Measurements from ENCODE around the gene GFPT2.

The GFPT2 gene

DNA sequence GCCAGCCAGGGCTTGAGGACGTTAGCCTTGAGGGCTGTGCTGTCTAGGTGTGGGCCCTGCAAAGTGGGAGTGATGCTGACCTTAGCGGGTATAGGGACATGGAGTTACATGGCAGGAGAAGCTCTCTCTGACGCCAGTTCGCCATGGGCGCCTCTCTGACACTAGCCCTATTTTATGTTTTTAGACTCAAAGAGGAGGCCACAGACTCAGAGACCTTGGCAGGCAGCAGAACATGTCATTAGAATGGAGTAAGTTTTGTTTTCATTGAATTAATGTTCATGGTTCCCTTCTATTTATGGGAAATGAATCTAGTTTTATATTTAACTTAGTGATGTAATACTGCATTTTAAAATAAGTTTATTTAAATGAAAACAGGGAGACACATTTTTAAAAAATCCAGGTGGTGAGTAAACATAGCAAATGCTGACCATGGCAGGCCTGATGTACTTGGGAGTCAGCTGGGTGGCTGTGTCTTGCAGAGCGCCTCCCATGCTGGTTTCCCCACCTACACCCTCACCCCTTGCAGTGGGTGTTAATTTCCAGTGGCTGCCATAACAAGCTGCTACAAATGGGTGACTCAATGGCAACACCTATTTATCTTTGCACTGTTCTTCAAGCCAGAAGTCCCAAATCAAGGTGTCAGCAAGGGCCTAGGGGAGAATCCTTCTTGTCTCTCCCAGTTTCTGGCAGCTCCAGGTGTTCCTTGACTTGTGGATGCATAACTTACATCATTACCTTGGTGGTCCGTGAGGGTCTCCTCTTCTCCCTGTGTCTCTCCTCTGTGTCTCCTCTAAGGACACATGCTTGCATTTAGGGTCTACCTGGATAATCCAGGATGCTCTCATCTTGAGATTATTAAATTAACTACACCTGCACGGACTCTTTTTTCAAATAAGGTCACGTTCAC, 25.6 kb upstream of the GFPT2 start:
- DNase-seq = no peak

DNA sequence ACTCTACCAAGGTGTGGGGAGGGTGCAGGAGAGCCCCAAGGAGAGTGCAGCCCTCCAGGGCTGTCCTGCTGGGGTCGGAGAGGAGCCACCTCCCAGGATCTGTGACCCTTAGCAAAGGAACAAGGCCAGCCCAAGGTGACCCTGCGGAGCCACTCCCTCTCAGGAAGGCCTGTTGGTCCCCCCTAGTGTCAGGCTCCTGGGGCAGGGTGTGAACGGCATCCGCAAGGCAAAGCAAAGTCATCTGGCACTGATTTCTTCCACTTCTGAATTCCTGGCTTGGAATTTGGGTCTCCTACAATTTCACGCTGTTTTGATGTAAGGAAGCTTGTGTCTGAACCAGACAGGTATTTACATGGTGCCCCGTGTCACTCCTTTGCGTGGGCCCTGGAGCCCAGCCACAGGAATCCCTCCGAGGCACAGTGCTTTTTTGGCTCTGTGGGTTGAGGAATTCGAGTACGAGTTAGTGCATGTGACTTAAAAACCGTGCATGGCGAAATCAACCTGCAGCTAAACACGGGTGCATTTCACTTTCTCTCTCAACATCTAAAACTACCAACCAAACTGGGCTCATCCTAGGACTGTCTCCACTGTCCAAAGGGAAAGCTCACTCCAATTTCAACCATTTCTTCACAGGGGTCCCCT, 24.5 kb upstream of the GFPT2 start:
- DNase-seq = no peak

DNA sequence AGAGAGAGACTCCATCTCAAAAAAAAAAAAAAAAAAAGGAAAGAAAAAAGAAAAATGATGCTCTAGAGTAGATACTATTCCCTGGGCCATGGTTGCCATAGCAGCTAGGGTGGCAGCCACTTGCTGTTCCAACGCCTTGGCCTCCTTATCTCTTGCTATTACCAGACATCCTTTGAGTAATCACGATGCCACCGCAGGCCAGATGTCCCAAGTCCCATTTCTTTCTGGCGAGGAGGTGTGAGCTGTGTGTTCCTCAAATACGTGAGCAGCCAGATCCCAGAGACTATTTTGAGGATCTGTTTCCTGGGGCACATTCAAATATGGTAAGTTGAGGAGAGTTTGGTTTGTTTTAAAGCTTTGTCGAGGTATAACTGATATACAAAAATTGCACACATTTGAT, 23.4 kb upstream of the GFPT2 start:
- DNase-seq = no peak

DNA sequence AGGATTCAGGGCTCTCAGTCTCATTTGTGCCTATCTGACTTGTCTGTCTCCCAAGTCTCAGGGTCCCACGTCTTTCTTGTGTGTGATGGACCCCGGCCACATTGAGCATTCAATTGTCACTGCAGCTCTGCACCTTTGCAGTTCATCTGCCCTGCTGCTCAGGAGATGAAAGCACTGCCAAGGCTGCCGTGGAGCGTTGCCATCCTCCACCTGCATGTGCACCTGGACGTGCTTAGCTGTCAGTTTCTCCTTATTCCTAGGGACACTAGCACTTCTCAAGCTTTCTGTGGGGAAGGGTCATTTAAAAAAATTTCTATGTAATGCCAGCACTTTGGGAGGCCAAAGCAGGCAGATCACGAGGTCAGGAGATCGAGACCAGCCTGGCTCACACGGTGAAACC, 22.8 kb upstream of the GFPT2 start:
- DNase-seq = no peak

DNA sequence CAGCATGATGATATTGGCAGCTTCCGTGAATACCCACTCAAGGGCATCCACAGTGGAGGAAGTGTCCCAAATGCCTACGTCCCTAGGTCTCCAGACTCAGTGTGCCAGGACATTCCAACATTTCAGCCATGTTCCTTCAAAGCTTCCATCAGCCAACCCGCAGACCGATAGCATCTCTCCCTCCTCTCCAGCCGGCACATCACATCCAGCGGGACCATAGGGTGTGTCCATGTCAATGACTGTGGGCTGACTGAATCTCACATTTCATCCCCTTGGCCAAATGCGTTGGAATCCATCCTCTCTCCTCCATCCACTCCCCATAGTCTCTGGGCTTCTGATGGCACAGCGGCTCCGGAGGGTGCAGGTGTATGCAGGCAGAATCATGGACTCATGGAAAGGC, 22.2 kb upstream of the GFPT2 start:
- DNase-seq = no peak

DNA sequence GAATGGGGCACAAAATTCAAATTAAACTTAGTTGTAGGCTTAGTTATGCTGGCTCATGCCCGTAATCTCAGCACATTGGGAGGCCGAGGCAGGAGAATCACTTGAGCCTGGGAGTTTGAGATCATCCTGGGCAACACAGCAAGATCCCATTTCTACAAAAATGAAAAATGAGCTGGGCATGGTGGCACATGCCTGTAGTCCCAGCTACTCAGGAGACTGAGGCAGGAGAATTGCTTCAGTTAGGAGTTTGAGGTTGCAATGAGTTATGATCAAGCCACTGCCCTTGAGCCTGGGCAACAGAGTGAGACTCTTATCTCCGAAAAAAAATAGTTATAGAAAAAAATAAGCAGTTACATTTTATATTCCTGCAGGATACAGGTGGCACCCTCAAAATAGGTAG, 20.7 kb upstream of the GFPT2 start:
- no peak for DNase-seq

DNA sequence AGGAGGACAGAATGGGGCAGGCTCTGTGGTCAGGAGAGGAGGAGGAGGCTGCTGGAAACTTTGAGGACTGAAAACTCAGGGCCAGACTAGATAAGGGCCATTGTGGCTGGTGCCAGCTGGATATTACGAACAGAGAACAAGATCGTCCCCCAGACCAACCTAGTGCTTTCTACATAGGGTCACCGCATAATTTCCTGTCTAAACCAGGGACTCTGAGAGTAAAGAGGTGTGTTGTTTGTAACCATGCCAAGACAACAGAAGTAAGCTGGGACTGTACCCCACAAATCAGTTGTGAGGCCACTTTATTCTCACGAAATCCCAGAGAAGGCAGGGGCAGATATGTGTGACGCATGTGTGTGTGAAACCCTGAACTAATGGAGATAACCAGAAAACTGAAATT, 20.3 kb upstream of the GFPT2 start:
- peak; percentile 9 for DNase-seq

DNA sequence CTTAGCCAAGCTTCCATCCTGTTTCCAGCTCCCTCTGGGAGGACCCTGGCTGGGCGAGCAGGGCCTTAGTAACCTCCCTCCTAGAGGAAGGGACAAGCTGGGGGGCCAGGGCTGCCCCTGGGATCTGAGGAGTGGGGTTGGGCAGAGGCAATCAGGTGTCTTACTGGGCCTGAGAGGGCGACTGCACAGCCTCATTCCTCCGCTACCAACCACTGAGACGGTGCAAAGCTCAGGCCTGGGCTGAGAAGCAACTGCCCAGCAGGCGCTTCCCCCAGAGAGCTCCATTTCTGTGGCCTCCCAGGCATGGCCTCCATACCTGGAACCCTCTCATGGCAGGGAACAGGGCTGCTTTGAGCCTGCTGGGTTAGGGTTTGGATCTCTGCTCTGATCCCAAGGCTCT, 18.8 kb upstream of the GFPT2 start:
- DNase-seq = no peak

DNA sequence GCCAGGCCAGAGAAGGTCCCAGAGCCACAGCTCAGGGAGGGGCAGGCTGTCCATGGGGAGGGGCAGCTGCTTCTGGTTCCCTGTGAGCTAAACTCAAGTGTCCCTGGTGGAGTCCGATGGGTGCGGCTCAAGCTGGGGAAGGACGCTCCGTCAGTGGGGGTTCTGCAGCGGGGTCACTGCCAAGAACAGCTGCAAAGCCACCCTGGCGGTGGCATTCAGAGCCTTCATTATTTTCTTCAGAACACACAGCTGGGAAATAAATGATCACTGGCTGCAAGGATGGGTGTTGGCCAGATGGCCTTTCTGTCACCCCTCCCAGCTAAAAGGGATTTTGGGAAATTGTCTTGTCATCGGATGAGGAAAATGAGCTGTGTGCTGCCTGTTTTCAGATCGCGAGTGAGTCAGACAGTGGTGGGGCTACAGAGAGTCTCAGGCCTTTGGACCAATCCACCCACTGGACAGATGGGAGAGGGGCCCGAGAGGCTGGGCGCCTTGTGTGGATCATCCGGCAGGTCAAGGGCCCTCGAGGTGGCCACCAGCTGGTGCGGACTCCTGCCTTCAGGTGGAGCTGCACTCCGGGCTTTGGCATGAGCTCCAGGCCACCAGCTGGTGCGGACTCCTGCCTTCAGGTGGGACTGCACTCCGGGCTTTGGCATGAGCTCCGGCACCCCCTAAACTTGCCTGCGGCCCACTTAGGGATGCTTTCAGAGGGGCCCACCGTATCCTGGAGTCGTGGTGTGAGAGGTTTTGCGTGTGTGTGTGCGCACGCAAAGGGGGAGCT, 17.9 kb upstream of the GFPT2 start:
- DNase-seq = no peak

DNA sequence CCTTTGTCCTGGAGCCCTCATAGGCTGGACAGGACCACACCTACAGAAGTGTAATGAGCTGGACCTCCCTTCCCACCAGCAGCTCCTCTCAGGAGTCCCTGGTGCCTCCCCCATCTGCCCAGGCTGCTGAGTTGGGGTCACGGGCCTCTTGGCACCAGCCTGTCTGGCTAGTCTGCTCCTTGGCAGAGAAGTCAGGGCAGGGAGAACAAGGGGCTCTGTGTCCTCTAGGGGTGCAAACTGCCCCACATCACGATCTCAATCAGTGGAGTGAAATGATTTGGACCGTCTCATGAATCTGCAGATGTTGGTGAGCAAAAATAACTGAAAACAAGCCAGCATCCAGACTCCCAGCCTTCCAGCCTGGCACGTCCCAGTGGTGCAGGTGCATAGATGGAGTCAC, 14.9 kb upstream of the GFPT2 start:
- no peak for DNase-seq

DNA sequence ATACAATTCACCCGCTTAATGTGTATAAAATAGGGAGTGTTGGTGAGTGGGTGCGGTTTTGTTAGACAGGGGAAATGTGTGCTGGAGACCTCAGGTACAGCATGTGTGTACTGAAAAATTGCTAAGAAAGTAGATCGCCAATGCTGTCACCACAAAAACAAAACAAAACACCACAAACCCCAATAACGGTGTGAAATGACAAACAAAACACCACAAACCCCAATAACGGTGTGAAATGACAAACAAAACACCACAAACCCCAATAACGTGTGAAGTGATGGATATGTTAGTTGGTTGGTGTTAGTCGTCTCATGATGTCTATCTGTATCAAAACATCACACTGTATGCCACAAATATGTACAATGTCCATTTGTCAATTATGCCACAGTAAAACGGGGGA, 14.2 kb upstream of the GFPT2 start:
- peak; percentile 57 for DNase-seq

DNA sequence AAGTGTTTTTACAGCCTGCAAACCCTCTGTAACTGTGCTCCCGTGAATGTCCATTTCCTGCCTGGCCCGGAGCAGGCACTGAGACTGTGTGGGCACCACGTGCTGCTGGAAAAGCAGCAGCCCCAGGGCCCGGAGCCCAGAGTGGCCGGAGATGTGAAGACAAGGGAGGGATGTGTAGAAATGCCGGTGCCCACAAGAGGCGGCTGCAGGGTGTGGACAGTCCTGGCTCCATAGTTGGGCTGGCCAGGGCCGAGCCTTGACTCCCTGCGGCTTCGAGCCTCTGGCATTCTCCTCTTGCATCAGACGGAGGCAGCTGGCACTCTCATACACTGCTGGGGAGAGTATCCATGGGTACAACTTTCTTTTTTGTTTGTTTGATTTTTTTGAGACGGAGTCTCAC, 13.2 kb upstream of the GFPT2 start:
- DNase-seq = no peak

DNA sequence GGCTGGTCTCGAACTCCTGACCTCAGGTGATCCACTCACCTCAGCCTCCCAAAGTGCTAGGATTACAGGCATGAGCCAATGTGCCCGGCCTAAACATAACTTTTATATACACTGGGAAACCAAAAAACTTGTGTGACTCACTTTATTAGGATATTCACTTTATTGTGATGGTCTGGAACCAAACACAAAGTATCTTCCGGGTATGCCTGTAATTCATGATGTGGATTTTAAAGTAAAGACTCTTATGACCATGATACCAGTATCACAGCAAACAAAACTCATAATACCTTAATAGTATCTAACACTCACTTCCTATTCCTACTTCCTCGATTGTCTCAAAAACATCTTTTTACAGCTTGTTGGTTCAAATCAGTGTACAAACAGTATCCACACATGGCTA, 12.7 kb upstream of the GFPT2 start:
- DNase-seq = no peak

DNA sequence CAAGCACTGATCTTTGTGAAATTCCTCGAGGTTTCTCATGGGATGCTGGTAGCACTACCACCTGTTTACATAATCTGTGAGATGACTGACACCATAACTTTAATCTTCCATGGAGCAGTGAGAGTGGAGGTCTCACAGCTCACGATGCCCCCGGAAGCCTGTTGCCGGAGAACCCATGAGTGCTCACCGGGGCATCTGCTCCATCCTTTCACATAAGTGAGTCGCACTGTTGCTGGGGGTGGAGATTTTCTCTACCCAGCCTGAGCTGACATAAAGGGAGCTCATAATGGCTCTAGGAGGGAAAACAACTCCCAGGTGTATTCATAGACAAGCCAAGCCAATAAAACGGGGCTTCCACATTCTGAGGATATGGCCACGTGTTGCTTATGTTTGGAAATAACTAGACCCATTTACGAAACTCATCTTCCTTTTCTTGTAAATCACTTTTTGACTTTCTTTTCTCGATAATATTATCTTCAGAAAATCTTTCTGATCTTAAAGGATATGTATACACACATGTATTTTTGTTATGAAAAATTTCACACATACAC, 11.2 kb upstream of the GFPT2 start:
- no peak for DNase-seq

DNA sequence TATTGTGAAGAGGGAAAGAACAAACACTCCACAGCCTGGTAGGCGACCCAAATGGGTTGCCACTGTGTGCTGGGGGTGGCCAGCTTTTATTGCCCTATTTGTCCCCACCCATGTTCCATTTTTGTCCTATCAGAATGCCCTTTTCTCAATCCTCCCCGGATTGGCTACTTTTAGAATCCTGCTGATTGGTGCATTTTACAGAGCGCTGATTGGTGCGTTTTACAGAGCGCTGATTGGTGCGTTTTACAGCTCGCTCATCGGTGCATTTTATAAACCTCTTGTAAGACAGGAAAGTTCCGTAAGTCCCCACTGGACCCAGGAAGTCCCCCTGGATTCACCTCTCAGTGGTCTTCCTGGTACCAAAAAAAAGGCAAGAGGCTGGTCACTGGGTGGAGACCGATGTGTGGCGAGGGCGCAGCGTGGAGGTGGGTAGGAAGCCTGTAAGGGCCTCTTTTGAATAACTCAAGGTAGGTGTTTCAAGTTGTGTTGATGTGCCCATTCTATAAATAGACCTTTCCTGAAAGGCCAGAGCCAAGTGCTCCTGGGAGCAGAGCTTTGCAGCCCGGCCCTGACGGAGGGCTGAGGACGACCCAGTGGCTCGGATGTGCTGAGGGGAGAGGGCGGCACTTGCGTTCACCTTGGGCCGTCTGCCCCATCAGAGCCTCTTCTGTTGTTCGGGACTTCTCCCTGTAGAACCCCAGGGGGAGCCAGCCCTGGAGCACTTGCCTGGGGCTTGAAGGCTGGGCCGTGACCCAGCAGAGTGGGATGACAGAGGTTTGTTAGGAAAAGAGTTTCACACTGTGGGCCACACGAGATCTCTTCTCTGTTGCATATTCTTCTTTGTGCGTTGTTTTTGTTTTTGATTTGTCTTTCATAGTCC, 7.2 kb upstream of the GFPT2 start:
- DNase-seq = no peak

DNA sequence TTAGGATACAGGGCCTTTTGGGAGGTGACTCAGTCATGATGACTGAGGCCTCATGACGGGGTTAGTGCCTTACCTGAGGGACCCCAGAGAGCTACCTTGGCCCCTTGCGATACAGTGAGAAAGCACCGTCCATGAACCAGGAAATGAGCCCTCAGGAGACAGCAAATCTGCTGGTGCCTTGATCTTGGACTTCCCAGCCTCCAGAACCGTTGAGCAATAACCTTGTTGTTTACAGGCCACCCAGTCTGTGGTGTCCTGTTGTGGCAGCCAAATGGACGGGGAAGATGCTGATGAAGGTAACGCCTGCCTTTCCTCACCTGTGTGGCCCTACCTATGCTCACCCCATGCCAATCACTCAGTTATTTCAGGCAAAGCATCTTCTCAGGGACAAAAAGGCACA, 5.6 kb upstream of the GFPT2 start:
- DNase-seq = no peak

DNA sequence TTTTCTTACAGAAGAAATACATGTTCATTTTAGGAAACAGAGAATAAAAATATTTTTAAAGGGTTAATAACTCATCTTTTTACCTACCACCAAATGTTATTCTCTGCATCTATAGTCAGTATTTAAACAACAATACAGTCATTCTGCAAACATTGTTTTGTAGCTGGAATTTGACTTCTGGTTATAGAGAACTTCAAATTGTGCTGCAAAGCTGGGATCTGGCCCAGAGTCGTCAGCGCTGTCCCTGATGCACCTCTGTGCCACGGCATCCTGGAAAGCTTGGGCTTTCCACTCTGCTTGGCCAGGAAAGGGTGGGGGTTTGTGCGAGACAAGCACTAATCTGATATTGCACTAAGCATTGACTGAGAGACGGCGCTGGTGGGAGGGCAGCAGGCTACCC, 5.0 kb upstream of the GFPT2 start:
- DNase-seq = no peak

DNA sequence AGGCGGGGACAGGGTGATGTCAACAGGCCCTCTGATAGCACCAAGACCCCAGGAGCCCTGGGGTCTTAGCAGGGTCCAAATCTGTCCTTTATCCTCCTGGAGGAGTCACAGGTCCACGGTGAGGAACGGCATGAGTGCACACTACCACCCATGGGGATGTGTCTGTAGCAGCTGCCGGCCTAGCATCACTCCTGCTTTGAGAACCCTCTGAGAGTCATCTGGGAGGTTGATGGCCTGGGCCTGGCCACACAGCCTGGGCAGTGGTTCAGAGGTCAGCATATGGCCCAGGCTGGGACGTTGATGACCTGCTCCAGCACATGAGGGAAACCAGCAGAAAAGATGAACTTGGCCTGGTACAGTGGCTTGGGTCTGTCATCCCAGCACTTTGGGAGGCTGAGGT, 1.8 kb upstream of the GFPT2 start:
- no peak for DNase-seq

DNA sequence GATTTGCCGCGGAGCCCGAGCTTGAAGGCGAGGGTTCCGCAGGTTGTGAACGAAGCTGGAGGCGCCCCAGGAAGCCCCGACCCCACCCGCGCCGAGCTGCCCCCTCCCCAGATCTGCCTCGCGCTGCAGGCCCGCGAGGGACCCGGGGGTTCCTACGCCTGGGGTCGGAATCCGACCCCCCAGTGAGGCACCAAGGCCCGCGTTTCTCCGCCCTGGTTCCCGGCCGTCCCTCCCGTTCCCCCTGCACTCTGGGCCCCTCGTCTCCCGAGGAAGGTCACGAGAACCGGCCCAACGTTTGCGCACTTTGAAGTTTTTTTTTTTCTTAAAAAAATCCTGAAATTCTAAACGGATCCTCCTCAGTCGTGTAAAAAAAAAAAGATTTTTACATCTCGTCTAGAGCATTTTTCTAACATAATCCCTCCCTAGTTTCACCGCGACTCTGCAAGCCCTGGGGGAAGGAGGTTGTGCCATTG, 880 bp upstream of the GFPT2 start:
- no peak for DNase-seq

DNA sequence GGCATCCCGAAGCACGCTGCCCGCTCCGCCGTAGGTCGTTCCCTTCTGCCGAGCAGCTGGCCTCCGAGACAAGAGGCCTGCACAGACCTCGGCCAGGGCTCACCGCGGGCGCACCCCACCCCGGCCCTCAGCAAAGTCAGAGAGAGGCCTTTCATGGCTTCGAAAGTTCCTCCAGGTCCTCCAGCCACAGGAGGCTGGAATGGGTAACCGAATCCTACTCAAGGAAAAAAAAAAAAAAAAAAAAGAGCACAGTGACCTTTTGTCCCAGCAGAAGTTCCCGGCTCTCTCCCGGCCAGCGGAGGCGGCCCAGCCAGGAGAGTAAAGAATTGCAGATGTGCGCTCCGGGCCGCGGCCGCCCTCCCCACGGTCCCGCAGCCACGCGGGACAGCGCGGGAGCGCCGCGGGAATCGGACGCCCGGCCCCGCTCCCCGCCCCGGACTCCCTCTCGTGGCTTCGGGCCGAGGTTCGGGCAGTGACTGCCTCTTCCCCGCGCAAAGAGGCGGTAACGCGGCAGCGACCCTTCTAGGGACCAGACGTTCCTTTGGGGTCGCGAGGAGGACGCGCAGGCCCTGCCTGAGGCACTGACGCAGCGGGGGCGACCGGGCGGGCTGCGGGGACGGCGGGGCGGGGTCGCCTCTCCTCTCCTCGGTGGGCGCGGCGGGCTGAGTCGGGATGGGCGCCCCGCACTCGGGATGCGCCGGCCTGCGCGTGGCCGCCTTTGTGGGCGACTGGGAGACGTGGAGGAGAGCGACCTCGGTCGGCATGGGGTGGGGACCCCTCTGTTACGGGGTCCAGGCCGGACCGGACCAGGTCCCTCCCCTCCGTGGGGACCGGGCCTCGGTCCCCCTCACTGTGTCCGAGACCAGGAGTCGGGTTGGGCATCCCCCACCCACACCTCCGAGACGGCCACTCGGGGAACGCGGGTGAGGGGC, 754 bp downstream of the GFPT2 start:
- DNase-seq = no peak

Data from CD4-positive, alpha-beta T cell treated with Interleukin-4 for 4 hours (primary cell).